Osteoblast (primary cell): ENCODE measurements around the gene USP2. TPM values are rescaled to one million over a fixed set of nuclear protein-coding genes. Genes with fewer than 3 reads are reported as not detected.

Source experiments
- DNase-seq: peaks from one replicate; pipeline ENCODE4 v3.0.0; 2011; ENCODE audit warnings: low spot score, mixed read lengths; ENCODE audit not compliant: insufficient read length; ENCODE audit errors: missing footprints
- H2AFZ ChIP-seq: 2 replicates; pipeline ENCODE4 v1.6.0; 2011; ENCODE audit warnings: mild to moderate bottlenecking, low read length
- H3K27ac ChIP-seq: 2 replicates; pipeline ENCODE4 v1.5.1; 2011; ENCODE audit warnings: mild to moderate bottlenecking, low read depth, low read length, moderate library complexity
- H3K27me3 ChIP-seq: 2 replicates; pipeline ENCODE4 v1.6.0; 2012; ENCODE audit warnings: mild to moderate bottlenecking, control low read depth, inconsistent platforms, low read length, moderate library complexity; ENCODE audit not compliant: insufficient read depth
- H3K36me3 ChIP-seq: 2 replicates; pipeline ENCODE4 v1.5.1; 2011; ENCODE audit warnings: mild to moderate bottlenecking, low read length, control low read depth, moderate library complexity; ENCODE audit not compliant: insufficient read depth
- H3K4me1 ChIP-seq: 2 replicates; pipeline ENCODE4 v1.5.1; 2011; ENCODE audit warnings: mild to moderate bottlenecking, low read length, control low read depth, moderate library complexity; ENCODE audit not compliant: insufficient read depth
- H3K4me2 ChIP-seq: 2 replicates; pipeline ENCODE4 v1.6.0; 2011; ENCODE audit warnings: mild to moderate bottlenecking, low read length; ENCODE audit not compliant: insufficient read depth
- H3K4me3 ChIP-seq: fragments of 200-600 bp; sonication (generic); 3 replicates; pipeline ENCODE4 v1.5.1; 2012; ENCODE audit warnings: mild to moderate bottlenecking, low read length, inconsistent platforms; ENCODE audit not compliant: insufficient read depth
- H3K79me2 ChIP-seq: 2 replicates; pipeline ENCODE4 v1.6.0; 2012; ENCODE audit warnings: mild to moderate bottlenecking, low read length, control low read depth, inconsistent platforms; ENCODE audit not compliant: insufficient read depth
- H3K9me3 ChIP-seq: 2 replicates; pipeline ENCODE4 v1.5.1; 2011; ENCODE audit warnings: low read depth, low read length, control low read depth
- H4K20me1 ChIP-seq: 2 replicates; pipeline ENCODE4 v1.6.0; 2012; ENCODE audit warnings: mild to moderate bottlenecking, low read length, control low read depth; ENCODE audit not compliant: insufficient read depth
- CTCF ChIP-seq: IDR thresholded peaks from 2 replicates; pipeline ENCODE4 v1.5.1; 2011; ENCODE audit warnings: mild to moderate bottlenecking, low read depth, low read length, moderate library complexity; ENCODE audit errors: extremely low read depth
- total RNA-seq: library from RNA; depleted of rRNA; stranded (reverse); fragments of >200 nt; gene quantifications from 2 replicates; pipeline ENCODE4 v1.2.3, GENCODE V29; 2012

Gene USP2
- total RNA-seq, 1 donor = 0.36 TPM

GRCh38 chr11:119421941-119422808 is 40.7 kb upstream of the USP2 start:
- Histone ChIP-seq H3K79me2 (peaks cover 46% of the 10 kb centered on the region), H3K27me3 (no peaks in the 10 kb centered on the region), H3K4me1 (peaks cover 48% of the 10 kb centered on the region), H3K9me3 (peaks cover 4% of the 10 kb centered on the region), H3K4me2 (peak overlapping the region; percentile 80), H3K27ac (peak overlapping the region; percentile 68), H3K36me3 (peaks cover 26% of the 10 kb centered on the region), H3K4me3 (peak overlapping the region; percentile 92), H4K20me1 (peaks cover 32% of the 10 kb centered on the region), H2AFZ (peak overlapping the region; percentile 63)
- no peak for TF ChIP-seq CTCF
- DNase-seq = peak; percentile 87

- Histone ChIP-seq H4K20me1 (peaks cover 32% of the 10 kb centered on the region), H3K4me1 (peaks cover 55% of the 10 kb centered on the region), H2AFZ (no peak overlapping the region), H3K4me3 (peak overlapping the region; percentile 92), H3K36me3 (peaks cover 26% of the 10 kb centered on the region), H3K79me2 (peaks cover 46% of the 10 kb centered on the region), H3K9me3 (peaks cover 4% of the 10 kb centered on the region), H3K27ac (peak overlapping the region; percentile 68), H3K4me2 (peak overlapping the region; percentile 80), H3K27me3 (no peaks in the 10 kb centered on the region)
- DNase-seq = no peak
- no peak for TF ChIP-seq CTCF
Measured at GRCh38 chr11:119421351-119421750, 39.9 kb upstream of the USP2 start.

GRCh38 chr11:119420631-119421030 is 39.1 kb upstream of the USP2 start:
- TF ChIP-seq CTCF = no peak
- peaks cover 46% of the 10 kb centered on the region for H3K79me2 ChIP-seq
- H3K9me3 ChIP-seq = peaks cover 4% of the 10 kb centered on the region
- no peaks in the 10 kb centered on the region for H3K27me3 ChIP-seq
- H2AFZ ChIP-seq = no peak overlapping the region
- H4K20me1 ChIP-seq = peaks cover 32% of the 10 kb centered on the region
- peaks cover 26% of the 10 kb centered on the region for H3K36me3 ChIP-seq
- H3K27ac ChIP-seq = peak overlapping the region; percentile 19
- H3K4me1 ChIP-seq = peaks cover 55% of the 10 kb centered on the region
- DNase-seq = no peak
- peak overlapping the region; percentile 92 for H3K4me3 ChIP-seq
- H3K4me2 ChIP-seq = peak overlapping the region; percentile 80

GRCh38 chr11:119419834-119420492 is 38.5 kb upstream of the USP2 start:
- H3K27ac ChIP-seq = peak overlapping the region; percentile 42
- H4K20me1 ChIP-seq = peaks cover 32% of the 10 kb centered on the region
- peaks cover 55% of the 10 kb centered on the region for H3K4me1 ChIP-seq
- peak overlapping the region; percentile 80 for H3K4me2 ChIP-seq
- peaks cover 46% of the 10 kb centered on the region for H3K79me2 ChIP-seq
- peaks cover 26% of the 10 kb centered on the region for H3K36me3 ChIP-seq
- H3K9me3 ChIP-seq = peaks cover 2% of the 10 kb centered on the region
- no peak overlapping the region for H2AFZ ChIP-seq
- TF ChIP-seq CTCF = no peak
- no peaks in the 10 kb centered on the region for H3K27me3 ChIP-seq
- no peak overlapping the region for H3K4me3 ChIP-seq
- DNase-seq = no peak
